Measurements from ENCODE around the gene SCT.

Gene SCT

DNA sequence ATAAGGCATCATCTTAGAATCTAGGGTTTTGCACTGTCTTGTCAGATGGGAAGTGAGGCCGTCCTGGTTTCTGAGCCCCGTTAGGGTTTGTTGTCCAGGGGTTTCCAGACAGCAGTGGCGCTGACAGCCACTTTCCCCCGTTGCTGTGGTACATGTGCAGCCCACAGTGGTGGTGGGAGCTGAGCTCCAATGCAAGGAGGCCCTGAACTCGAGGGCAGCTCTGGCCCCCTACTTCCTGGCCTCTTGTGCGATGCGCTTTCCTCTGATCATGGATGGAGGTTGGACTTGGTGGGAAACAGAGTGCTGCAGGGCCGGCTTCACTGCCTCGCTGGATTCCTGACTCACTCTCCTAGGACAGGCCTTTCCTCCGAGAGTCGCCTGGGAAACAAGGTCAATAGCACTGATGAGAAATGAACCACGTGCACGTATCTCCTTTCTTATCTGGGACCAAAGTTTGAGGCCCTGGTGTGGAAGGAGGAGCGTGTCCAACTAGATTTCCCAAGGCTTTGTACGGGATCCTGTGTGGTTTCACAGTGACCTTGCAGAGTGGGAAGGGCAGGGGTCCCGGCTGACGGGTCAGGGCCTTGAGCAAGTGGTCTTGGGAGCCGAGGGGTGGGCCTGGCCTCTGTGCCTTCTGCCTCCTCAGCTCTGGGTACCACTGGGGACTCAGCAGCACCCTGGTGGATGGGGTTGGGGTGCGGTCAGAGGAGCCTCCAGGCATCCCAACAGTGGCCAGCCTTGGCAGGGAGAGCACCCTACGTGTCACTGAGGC lies 47.0 kb downstream of the SCT start:
- 95 to 97% methylated on average over 17 to 19 of the region's 20 CpGs for WGBS, 2 experiments (ENCODE audit: insufficient coverage in 2 of 2)
- H3K4me1 ChIP-seq (ENCODE audit: control insufficient read depth, insufficient read depth, low read length, poor library complexity, severe bottlenecking) = peaks cover 29% of the 10 kb centered on the region
- H3K4me3 ChIP-seq (ENCODE audit: extremely low read depth, insufficient read depth, low read length, poor library complexity, severe bottlenecking) = no peak overlapping the region
- H3K36me3 ChIP-seq (ENCODE audit: control insufficient read depth, insufficient read depth, low read length) = peaks cover 51% of the 10 kb centered on the region
- H3K27ac ChIP-seq (ENCODE audit: low read depth, low read length, severe bottlenecking) = no peak overlapping the region
- H3K9me3 ChIP-seq (ENCODE audit: control insufficient read depth, low read length) = no peaks in the 10 kb centered on the region

DNA sequence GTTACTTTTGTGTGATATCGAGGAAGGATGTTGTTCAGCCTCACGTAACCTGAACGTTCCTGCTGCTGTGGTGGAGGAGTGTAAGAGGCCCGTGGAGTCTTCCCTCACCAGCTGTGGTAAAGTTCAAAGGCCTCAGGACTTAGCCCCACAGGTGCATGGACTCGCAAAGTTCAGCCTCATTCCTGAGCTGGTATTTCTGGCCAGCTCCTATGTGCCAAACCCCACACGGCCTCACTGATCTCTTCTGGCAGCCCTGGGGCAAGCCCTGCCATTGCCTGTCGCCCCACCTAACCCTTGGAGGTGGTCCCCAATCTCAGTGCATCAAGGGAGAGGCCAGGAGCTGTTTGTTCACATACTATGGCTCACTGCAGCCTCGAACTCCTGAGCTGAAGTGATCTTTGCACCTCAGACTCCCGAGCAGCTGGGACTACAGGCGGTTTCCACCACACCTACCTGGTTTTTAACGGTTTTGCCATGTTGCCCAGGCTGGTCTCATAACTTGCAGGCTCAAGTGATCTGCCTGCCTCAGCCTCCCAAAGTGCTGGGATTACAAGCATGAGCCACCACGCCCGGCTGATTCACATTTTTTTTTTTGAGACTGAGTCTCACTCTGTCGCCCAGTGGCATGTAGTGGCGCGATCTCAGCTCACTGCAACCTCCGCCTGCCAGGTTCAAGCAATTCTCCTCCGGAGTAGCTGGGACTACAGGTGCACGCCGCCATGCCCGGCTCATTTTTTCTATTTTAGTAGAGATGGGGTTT lies 48.5 kb downstream of the SCT start:
- Histone ChIP-seq H3K9me3 (ENCODE audit: control insufficient read depth, low read length) (no peaks in the 10 kb centered on the region), H3K4me1 (ENCODE audit: control insufficient read depth, insufficient read depth, low read length, poor library complexity, severe bottlenecking) (peaks cover 38% of the 10 kb centered on the region), H3K4me3 (ENCODE audit: extremely low read depth, insufficient read depth, low read length, poor library complexity, severe bottlenecking) (peak overlapping the region; percentile 89), H3K27ac (ENCODE audit: low read depth, low read length, severe bottlenecking) (no peak overlapping the region), H3K36me3 (ENCODE audit: control insufficient read depth, insufficient read depth, low read length) (peaks cover 38% of the 10 kb centered on the region)
- 92 to 95% methylated on average over 17 to 21 of the region's 21 CpGs for WGBS, 2 experiments (ENCODE audit: insufficient coverage in 2 of 2)

DNA sequence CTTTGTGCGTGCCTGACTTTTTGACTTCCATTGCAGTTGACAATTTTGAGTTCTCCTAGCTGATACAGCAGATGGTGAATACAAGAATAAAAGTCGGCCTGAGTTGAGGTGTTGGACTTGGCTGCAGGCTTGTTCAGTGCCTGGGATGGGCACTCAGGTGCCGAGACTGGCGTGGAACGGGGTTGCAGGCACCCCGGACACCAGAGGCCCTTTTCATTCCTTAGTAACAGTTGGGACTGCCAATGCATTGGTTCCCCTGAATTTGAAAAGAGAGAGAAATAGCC lies 49.4 kb downstream of the SCT start:
- WGBS, 2 experiments (ENCODE audit: insufficient coverage in 2 of 2) = 72 to 80% methylated on average over 2 to 6 of the region's 6 CpGs
- peak overlapping the region; percentile 89 for H3K4me3 ChIP-seq (ENCODE audit: extremely low read depth, insufficient read depth, low read length, poor library complexity, severe bottlenecking)

DNA sequence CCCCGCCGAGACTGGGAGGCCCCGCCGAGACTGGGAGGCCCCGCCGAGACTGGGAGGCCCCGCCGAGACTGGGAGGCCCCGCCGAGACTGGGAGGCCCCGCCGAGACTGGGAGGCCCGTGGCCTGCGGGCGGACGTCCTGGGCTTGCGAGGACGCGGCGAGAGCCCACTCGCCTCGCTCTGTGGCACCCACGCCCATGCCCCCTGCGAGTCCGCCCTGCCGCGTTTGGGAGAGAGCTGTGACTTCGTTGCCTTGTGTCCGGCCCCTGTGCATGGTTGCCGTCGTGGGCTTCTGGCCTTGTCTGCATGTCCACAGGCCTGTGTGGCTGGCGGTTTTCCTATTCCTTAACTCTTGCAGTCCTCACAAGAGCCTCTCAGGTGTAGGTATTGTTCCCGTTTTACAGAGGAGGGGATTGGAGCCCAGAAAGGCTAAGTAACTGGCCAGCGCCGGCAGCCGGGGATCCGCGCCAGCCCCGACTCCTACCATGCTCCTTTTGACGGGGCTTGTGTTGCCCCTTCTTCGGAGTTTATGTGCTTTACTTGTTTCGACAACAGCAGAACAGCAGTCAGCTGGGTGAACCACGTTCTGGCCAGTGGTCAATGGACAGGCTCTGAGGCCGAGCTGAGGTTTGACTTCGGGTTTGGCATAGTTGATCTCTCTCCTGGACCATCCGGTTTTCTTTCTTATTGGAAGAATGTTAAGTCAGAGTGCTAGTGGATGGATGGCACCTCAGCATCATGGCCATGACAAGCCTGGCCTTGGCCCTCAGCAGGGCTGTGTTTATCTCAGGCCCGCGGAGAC lies 50.0 kb downstream of the SCT start:
- 8 to 13% methylated on average over 29 to 41 of the region's 48 CpGs for WGBS, 2 experiments (ENCODE audit: insufficient coverage in 2 of 2)

More for the DNA sequence above, 49.4 kb downstream of the SCT start:
- peaks cover 33% of the 10 kb centered on the region for H3K36me3 ChIP-seq (ENCODE audit: control insufficient read depth, insufficient read depth, low read length)
- H3K27ac ChIP-seq (ENCODE audit: low read depth, low read length, severe bottlenecking) = no peak overlapping the region
- no peaks in the 10 kb centered on the region for H3K9me3 ChIP-seq (ENCODE audit: control insufficient read depth, low read length)
- H3K4me1 ChIP-seq (ENCODE audit: control insufficient read depth, insufficient read depth, low read length, poor library complexity, severe bottlenecking) = peaks cover 38% of the 10 kb centered on the region

More for the DNA sequence above, 50.0 kb downstream of the SCT start:
- H3K4me3 ChIP-seq (ENCODE audit: extremely low read depth, insufficient read depth, low read length, poor library complexity, severe bottlenecking) = peak overlapping the region; percentile 89
- peaks cover 38% of the 10 kb centered on the region for H3K4me1 ChIP-seq (ENCODE audit: control insufficient read depth, insufficient read depth, low read length, poor library complexity, severe bottlenecking)
- H3K36me3 ChIP-seq (ENCODE audit: control insufficient read depth, insufficient read depth, low read length) = peaks cover 27% of the 10 kb centered on the region
- no peaks in the 10 kb centered on the region for H3K9me3 ChIP-seq (ENCODE audit: control insufficient read depth, low read length)
- H3K27ac ChIP-seq (ENCODE audit: low read depth, low read length, severe bottlenecking) = no peak overlapping the region
